Kasumi-1 (cell line): ENCODE results near the gene LCP2.
"Not testable (repeated sequence)": the region's sequence is repeated elsewhere in the genome, so short reads cannot be mapped to it uniquely, and the experiment has no call there.

Experiments
- DNase-seq, 2 experiments: peaks; one replicate each; lab custom pipeline; 2025; lab: John Stamatoyannopoulos, UW

Gene LCP2

GRCh38 chr5:170248172-170248930 lies 49.2 kb downstream of the LCP2 start:
- no peak for DNase-seq

- no peak for DNase-seq
These were observed 50.2 kb downstream of the LCP2 start for GRCh38 chr5:170247363-170247762.

- no peak for DNase-seq
These were observed 51.3 kb downstream of the LCP2 start for GRCh38 chr5:170246126-170246870.

GRCh38 chr5:170245436-170245835 lies 52.1 kb downstream of the LCP2 start:
- not testable (repeated sequence) for DNase-seq

GRCh38 chr5:170238456-170239196 lies 59.0 kb downstream of the LCP2 start:
- DNase-seq: no peak

GRCh38 chr5:170235876-170236864 lies 61.4 kb downstream of the LCP2 start:
- no peak for DNase-seq

- no peak for DNase-seq
These were observed 64.2 kb downstream of the LCP2 start for GRCh38 chr5:170233358-170233892.

- no peak for DNase-seq
These were observed 64.8 kb downstream of the LCP2 start, which contains the start of gene C5orf58 for GRCh38 chr5:170232786-170233185. Gene C5orf58 (plus strand): TSS chr5:170232985. CDS start chr5:170234977, 1,992 bp downstream.

- DNase-seq: no peak
These were observed 68.7 kb downstream of the LCP2 start for GRCh38 chr5:170228762-170229435.

- DNase-seq: no peak
These were observed 70.9 kb downstream of the LCP2 start for GRCh38 chr5:170226661-170227060.

GRCh38 chr5:170226129-170226615 lies 71.4 kb downstream of the LCP2 start:
- no peak for DNase-seq

GRCh38 chr5:170225326-170226128 lies 72.0 kb downstream of the LCP2 start:
- peak; percentile 83 for DNase-seq

GRCh38 chr5:170223906-170224305 lies 73.7 kb downstream of the LCP2 start:
- no peak for DNase-seq

- peak in 1 of 2 experiments; percentile 18 for DNase-seq
These were observed 74.2 kb downstream of the LCP2 start for GRCh38 chr5:170223360-170223759.

- peak; percentile 31 to 50 for DNase-seq
These were observed 76.2 kb downstream of the LCP2 start for GRCh38 chr5:170221327-170221741.

- no peak for DNase-seq
These were observed 77.4 kb downstream of the LCP2 start for GRCh38 chr5:170220191-170220590.

GRCh38 chr5:170219615-170220014 lies 78.0 kb downstream of the LCP2 start:
- no peak for DNase-seq

GRCh38 chr5:170218726-170219125 lies 78.9 kb downstream of the LCP2 start:
- DNase-seq: no peak

- no peak for DNase-seq
These were observed 79.7 kb downstream of the LCP2 start for GRCh38 chr5:170217831-170218230.
